HepG2 (cell line): ENCODE measurements around the gene ABHD2. TPM values are rescaled to one million over a fixed set of nuclear protein-coding genes. Genes with fewer than 3 reads are reported as not detected.

Experiments
- ARID4A ChIP-seq: sonication (generic); formaldehyde crosslinking; IDR thresholded peaks from 2 replicates; pipeline ENCODE4 v1.5.0; 2020; ENCODE audit warnings: mild to moderate bottlenecking, missing genetic modification reagents, borderline replicate concordance
- BORCS8-MEF2B ChIP-seq: sonication (generic); formaldehyde crosslinking; IDR thresholded peaks from 2 replicates; pipeline ENCODE4 v1.8.0; 2022; ENCODE audit warnings: mild to moderate bottlenecking, missing genetic modification reagents
- FIP1L1 ChIP-seq: fragments of 200-400 bp; formaldehyde crosslinking; IDR thresholded peaks from 2 replicates; pipeline ENCODE4 v1.6.1; 2018; ENCODE audit warnings: low read depth, mild to moderate bottlenecking, low read length, moderate library complexity, borderline replicate concordance; ENCODE audit not compliant: insufficient read depth
- HMGA1 ChIP-seq: sonication (generic); formaldehyde crosslinking; conservative IDR thresholded peaks from 2 replicates; pipeline ENCODE4 v1.4.0; 2020; ENCODE audit warnings: missing genetic modification reagents
- IRF2 ChIP-seq: IDR thresholded peaks from 2 replicates; pipeline ENCODE4 v1.6.1; 2018; ENCODE audit warnings: missing genetic modification reagents, missing compliant biosample characterization
- KLF15 ChIP-seq: sonication (generic); formaldehyde crosslinking; IDR thresholded peaks from 2 replicates; pipeline ENCODE4 v1.8.1; 2023; ENCODE audit warnings: borderline replicate concordance, mild to moderate bottlenecking, inconsistent platforms, missing genetic modification reagents, mixed read lengths
- MIXL1 ChIP-seq: IDR thresholded peaks from 2 replicates; pipeline ENCODE4 v1.6.1; 2016
- MTA3 ChIP-seq: sonication (generic); formaldehyde crosslinking; IDR thresholded peaks from 2 replicates; pipeline ENCODE4 v1.4.0; 2020; ENCODE audit warnings: missing genetic modification reagents
- SRY ChIP-seq: sonication (generic); formaldehyde crosslinking; IDR thresholded peaks from 2 replicates; pipeline ENCODE4 v1.8.0; 2022; ENCODE audit warnings: mild to moderate bottlenecking, missing genetic modification reagents
- SUZ12 ChIP-seq: fragments of 150-350 bp; IDR thresholded peaks from 2 replicates; pipeline ENCODE4 v1.6.1; 2014; ENCODE audit warnings: low read depth, low read length
- YEATS2 ChIP-seq: sonication (generic); formaldehyde crosslinking; IDR thresholded peaks from 2 replicates; pipeline ENCODE4 v1.4.0; 2020; ENCODE audit warnings: missing genetic modification reagents, borderline replicate concordance
- ZMYM3 ChIP-seq: sonication (generic); formaldehyde crosslinking; IDR thresholded peaks from 2 replicates; pipeline ENCODE4 v1.5.1; 2020; ENCODE audit warnings: mild to moderate bottlenecking, missing genetic modification reagents
- ZNF20 ChIP-seq: sonication (generic); formaldehyde crosslinking; IDR thresholded peaks from 2 replicates; pipeline ENCODE4 v1.4.0; 2020; ENCODE audit warnings: mild to moderate bottlenecking, moderate library complexity, missing genetic modification reagents
- ZNF331 ChIP-seq: sonication (generic); formaldehyde crosslinking; IDR thresholded peaks from 2 replicates; pipeline ENCODE4 v1.4.0; 2020; ENCODE audit warnings: missing genetic modification reagents
- ZNF446 ChIP-seq: sonication (generic); formaldehyde crosslinking; IDR thresholded peaks from 2 replicates; pipeline ENCODE4 v1.5.0; 2020; ENCODE audit warnings: mild to moderate bottlenecking, missing genetic modification reagents
- ZNF503 ChIP-seq: sonication (generic); formaldehyde crosslinking; IDR thresholded peaks from 2 replicates; pipeline ENCODE4 v1.4.0; 2020; ENCODE audit warnings: missing genetic modification reagents
- ZNF556 ChIP-seq: sonication (generic); formaldehyde crosslinking; IDR thresholded peaks from 2 replicates; pipeline ENCODE4 v1.4.0; 2020; ENCODE audit warnings: mild to moderate bottlenecking, missing genetic modification reagents, borderline replicate concordance
- ZNF737 ChIP-seq: sonication (generic); formaldehyde crosslinking; IDR thresholded peaks from 2 replicates; pipeline ENCODE4 v1.5.0; 2020; ENCODE audit warnings: missing genetic modification reagents, mild to moderate bottlenecking, borderline replicate concordance
- ZSCAN29 ChIP-seq: sonication (generic); formaldehyde crosslinking; conservative IDR thresholded peaks from 2 replicates; pipeline ENCODE4 v1.4.0; 2020; ENCODE audit warnings: mild to moderate bottlenecking, missing genetic modification reagents
- polyA plus RNA-seq, 8 experiments: library from polyadenylated mRNA; depleted of rRNA in 3 of 8; stranded (reverse) in 7 of 8; unstranded in 1 of 8; fragments of >200 nt; fragmentation: Illumina TruSeq in 4 of 8; extraction: Trizol in 4 of 8; gene quantifications; 2 replicates each; pipeline versions ENCODE4 v1.2.1 to v1.2.3, GENCODE V29; 2011 to 2016; ENCODE audit warnings: low read depth in 4 of 8, missing spikeins in 1 of 8, mixed read lengths in 1 of 8; ENCODE audit not compliant: insufficient read depth in 1 of 8
- total RNA-seq, 5 experiments: library from RNA; depleted of rRNA; stranded (reverse); fragments of >200 nt; fragmentation: Illumina TruSeq; extraction: Trizol; gene quantifications; 2 replicates each; pipeline ENCODE4 v1.2.3, GENCODE V29; 2016; ENCODE audit warnings: low read depth in 1 of 5
- TF ChIP-seq, protein P1 (sequence below): sonication (generic); formaldehyde crosslinking; IDR thresholded peaks from 2 replicates; pipeline ENCODE4 v1.5.1; 2020; ENCODE audit warnings: missing genetic modification reagents, mild to moderate bottlenecking, borderline replicate concordance
- TF ChIP-seq, protein P2 (sequence below): sonication (generic); formaldehyde crosslinking; IDR thresholded peaks from 2 replicates; pipeline ENCODE4 v1.4.0; 2020; ENCODE audit warnings: missing genetic modification reagents

Gene ABHD2
- total and polyA plus RNA-seq, 2 of the 13 experiments (the other 11 are each of a cell fraction or from before 2014, with no cell fraction given), result 14.8 to 22.4 TPM

DNA sequence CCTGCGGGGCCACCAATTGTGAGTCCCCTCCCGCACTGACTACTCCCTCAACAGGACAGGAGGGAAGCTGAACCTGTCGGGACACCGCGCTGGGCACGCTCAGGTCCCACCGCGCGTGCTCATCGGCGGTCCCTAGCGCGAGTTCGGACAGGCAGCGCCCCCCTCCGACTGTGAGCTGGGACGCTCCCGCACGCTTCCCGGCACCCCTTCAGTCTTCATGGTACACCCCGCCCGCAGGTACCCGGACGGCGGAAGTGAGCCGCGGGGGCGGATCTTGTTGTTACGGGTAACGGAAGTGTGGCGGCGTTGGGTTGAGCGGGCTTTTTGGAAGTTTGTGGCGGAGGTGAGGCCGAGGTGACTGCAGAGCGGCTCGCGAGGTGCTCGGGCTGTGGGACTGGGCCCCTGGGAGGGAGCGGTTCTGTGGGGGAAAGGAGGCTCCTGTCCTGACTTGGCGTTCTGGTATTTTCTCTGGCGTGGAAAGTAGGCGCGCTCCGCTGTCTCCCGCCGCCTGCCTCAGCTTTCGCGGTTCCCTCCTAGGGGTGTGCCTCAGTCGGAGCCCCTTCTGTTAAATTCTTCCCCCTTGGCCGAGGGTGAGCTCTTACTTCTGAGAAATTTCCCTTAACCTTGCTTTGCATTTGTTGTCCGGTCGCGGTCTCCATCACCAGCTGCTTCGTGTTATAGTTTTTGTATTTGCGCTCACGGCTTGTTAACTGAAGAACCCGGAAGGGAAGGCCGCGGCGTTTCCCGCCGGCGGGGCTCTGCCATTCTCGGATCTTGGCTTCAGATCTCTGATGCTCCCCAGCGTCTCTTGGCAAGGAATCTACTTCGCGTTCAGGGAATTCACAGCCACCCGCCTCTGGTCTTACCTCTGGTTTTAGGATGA is 155.7 kb downstream of the ABHD2 start, which contains the start of gene FANCI (continued):
- peak; percentile 80; the same call in 1 of the 2 replicates for TF ChIP-seq IRF2 (CRISPR knock-in tag)
- TF ChIP-seq ZMYM3, result peak; percentile 75; the same call in 1 of the 2 replicates
- TF ChIP-seq ZNF20 (CRISPR knock-in tag), result no peak
- TF ChIP-seq ZNF446 (CRISPR knock-in tag), result no peak
- no peak for TF ChIP-seq SUZ12
- peak; percentile 96 for TF ChIP-seq BORCS8-MEF2B (CRISPR knock-in tag)
- TF ChIP-seq HMGA1 (CRISPR knock-in tag), result no peak
- TF ChIP-seq MIXL1 (CRISPR knock-in tag), result no peak
- no peak for TF ChIP-seq FIP1L1
- peak; percentile 100 for TF ChIP-seq ARID4A (CRISPR knock-in tag)
- TF ChIP-seq, protein P1, sequence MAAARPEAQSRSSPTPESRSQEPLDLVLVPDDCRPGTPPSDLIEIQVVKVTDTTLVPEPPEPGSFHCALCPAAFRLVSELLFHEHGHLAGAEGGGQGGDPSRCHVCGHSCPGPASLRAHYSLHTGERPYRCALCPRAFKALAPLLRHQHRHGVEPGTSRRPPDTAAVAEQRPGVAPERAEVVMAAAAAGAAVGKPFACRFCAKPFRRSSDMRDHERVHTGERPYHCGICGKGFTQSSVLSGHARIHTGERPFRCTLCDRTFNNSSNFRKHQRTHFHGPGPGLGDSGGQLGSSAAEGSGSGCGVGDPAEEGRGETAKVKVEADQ (CRISPR knock-in tag), result 0 out of 2 replicates have a peak, but pooled peaks have one; percentile 8
- 0 out of 2 replicates have a peak, but pooled peaks have one; percentile 73 for TF ChIP-seq ZSCAN29 (CRISPR knock-in tag)
- no peak for TF ChIP-seq ZNF737 (CRISPR knock-in tag)
- TF ChIP-seq ZNF331 (CRISPR knock-in tag), result peak; percentile 47; the same call in 1 of the 2 replicates
- no peak for TF ChIP-seq ZNF503 (CRISPR knock-in tag)
- TF ChIP-seq ZNF556 (CRISPR knock-in tag), result no peak; the same call in 1 of the 2 replicates
- no peak for TF ChIP-seq MTA3 (CRISPR knock-in tag)
- TF ChIP-seq, protein P2, sequence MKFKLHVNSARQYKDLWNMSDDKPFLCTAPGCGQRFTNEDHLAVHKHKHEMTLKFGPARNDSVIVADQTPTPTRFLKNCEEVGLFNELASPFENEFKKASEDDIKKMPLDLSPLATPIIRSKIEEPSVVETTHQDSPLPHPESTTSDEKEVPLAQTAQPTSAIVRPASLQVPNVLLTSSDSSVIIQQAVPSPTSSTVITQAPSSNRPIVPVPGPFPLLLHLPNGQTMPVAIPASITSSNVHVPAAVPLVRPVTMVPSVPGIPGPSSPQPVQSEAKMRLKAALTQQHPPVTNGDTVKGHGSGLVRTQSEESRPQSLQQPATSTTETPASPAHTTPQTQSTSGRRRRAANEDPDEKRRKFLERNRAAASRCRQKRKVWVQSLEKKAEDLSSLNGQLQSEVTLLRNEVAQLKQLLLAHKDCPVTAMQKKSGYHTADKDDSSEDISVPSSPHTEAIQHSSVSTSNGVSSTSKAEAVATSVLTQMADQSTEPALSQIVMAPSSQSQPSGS, result peak; percentile 42; the same call in 1 of the 2 replicates
- TF ChIP-seq SRY (CRISPR knock-in tag), result no peak; the same call in 1 of the 2 replicates
- 0 out of 2 replicates have a peak, but pooled peaks have one; percentile 45 for TF ChIP-seq KLF15 (CRISPR knock-in tag)
- peak; percentile 81 for TF ChIP-seq YEATS2
